GM23248 (cell line): ENCODE results near the gene LOC101059915. TPM values are rescaled to one million over a fixed set of nuclear protein-coding genes. Genes with fewer than 3 reads are reported as not detected.
"Not testable (repeated sequence)": the region's sequence is repeated elsewhere in the genome, so short reads cannot be mapped to it uniquely, and the experiment has no call there.

Source experiments
- DNase-seq: peaks from one replicate; pipeline ENCODE4 v3.0.0-alpha.2; 2015
- H2AFZ ChIP-seq: fragments of 200-600 bp; sonication (generic); 2 replicates; pipeline ENCODE4 v1.6.1; 2016; ENCODE audit warnings: antibody characterized with exemption
- H3F3A ChIP-seq: fragments of 200-600 bp; sonication (generic); 2 replicates; pipeline ENCODE4 v1.6.1; 2016; ENCODE audit warnings: mild to moderate bottlenecking, antibody characterized with exemption, mixed run types; ENCODE audit not compliant: insufficient read depth
- H3K27ac ChIP-seq: fragments of 200-600 bp; sonication (generic); 2 replicates; pipeline ENCODE4 v1.5.1; 2016; ENCODE audit warnings: mild to moderate bottlenecking
- H3K27me3 ChIP-seq: fragments of 200-600 bp; sonication (generic); replicated peaks from 2 replicates; pipeline ENCODE4 v1.6.1; 2016; ENCODE audit warnings: mild to moderate bottlenecking; ENCODE audit not compliant: insufficient read depth
- H3K36me3 ChIP-seq: fragments of 200-600 bp; sonication (generic); 2 replicates; pipeline ENCODE4 v1.6.1; 2016; ENCODE audit warnings: low read depth, mild to moderate bottlenecking
- H3K4me1 ChIP-seq: fragments of 200-600 bp; sonication (generic); 2 replicates; pipeline ENCODE4 v1.6.1; 2016; ENCODE audit warnings: mild to moderate bottlenecking; ENCODE audit not compliant: insufficient read depth
- H3K4me2 ChIP-seq: fragments of 200-600 bp; sonication (generic); one replicate; pipeline ENCODE4 v1.6.1; 2016; ENCODE audit warnings: mild to moderate bottlenecking; ENCODE audit not compliant: unreplicated experiment
- H3K4me3 ChIP-seq: fragments of 200-600 bp; sonication (generic); 2 replicates; pipeline ENCODE4 v1.5.1; 2016; ENCODE audit warnings: mild to moderate bottlenecking
- H3K79me2 ChIP-seq: fragments of 200-600 bp; sonication (generic); 2 replicates; pipeline ENCODE4 v1.6.1; 2016; ENCODE audit warnings: mild to moderate bottlenecking; ENCODE audit not compliant: insufficient read depth
- H3K9ac ChIP-seq: fragments of 200-600 bp; sonication (generic); 2 replicates; pipeline ENCODE4 v1.6.1; 2016; ENCODE audit warnings: mild to moderate bottlenecking
- H3K9me2 ChIP-seq: fragments of 200-600 bp; sonication (generic); 2 replicates; pipeline ENCODE4 v1.6.1; 2016; ENCODE audit warnings: mixed run types, mild to moderate bottlenecking, moderate library complexity; ENCODE audit not compliant: insufficient read depth
- H3K9me3 ChIP-seq: fragments of 200-600 bp; sonication (generic); one replicate; pipeline ENCODE4 v1.6.1; 2017; ENCODE audit warnings: low read depth
- H4K20me1 ChIP-seq: fragments of 200-600 bp; sonication (generic); 2 replicates; pipeline ENCODE4 v1.6.0; 2016; ENCODE audit not compliant: insufficient read depth
- WGBS, 2 experiments: methylation state at CpG; one replicate each; pipeline ENCODE4 v1.1.6; 2015 to 2017; ENCODE audit warnings: low lambda C conversion rate in 2 of 2, low coverage in 1 of 2; ENCODE audit errors: missing lambda C conversion rate in 2 of 2; 5-methylcytosine and 5-hydroxymethylcytosine counted together
- in situ Hi-C: fragments of 300-500 bp; cut with MboI; formaldehyde crosslinking; loops from 2 replicates; pipeline ENCODE4 v1.15.0; 2020
- polyA plus RNA-seq: library from polyadenylated mRNA; unstranded; fragments of >200 nt; fragmentation: Nextera tagmentation; extraction: Ambion mirVana; gene quantifications from 2 replicates; pipeline ENCODE4 v1.2.1, GENCODE V29; 2016
- small RNA-seq: library from RNA; depleted of rRNA; stranded (forward); fragments of <200 nt; gene quantifications from one replicate; pipeline ENCODE3, GENCODE V24; 2014; ENCODE audit warnings: low read depth, low replicate concordance
- total RNA-seq: library from RNA; depleted of rRNA; stranded (reverse); fragments of >200 nt; shearing (Covaris generic); gene quantifications from 2 replicates; pipeline ENCODE4 v1.2.3, GENCODE V29; 2014; rRNA removed

The LOC101059915 gene

GRCh38 chrX:71714064-71714463 lies 46.7 kb downstream of the LOC101059915 start:
- H3K27ac ChIP-seq, in situ Hi-C loops, H3K4me1 ChIP-seq, H2AFZ ChIP-seq, H3F3A ChIP-seq, H3K4me2 ChIP-seq, H4K20me1 ChIP-seq, H3K36me3 ChIP-seq, H3K27me3 ChIP-seq, H3K9ac ChIP-seq, H3K9me2 ChIP-seq, DNase-seq, H3K4me3 ChIP-seq, H3K79me2 ChIP-seq, H3K9me3 ChIP-seq: not testable (repeated sequence)
- WGBS, 2 experiments, result no CpG with 5 or more reads among the region's 14 CpGs

GRCh38 chrX:71715551-71715950 lies 48.2 kb downstream of the LOC101059915 start:
- H3K27ac ChIP-seq, H4K20me1 ChIP-seq, DNase-seq, H3K9ac ChIP-seq, H3K4me3 ChIP-seq, H3K4me1 ChIP-seq, H3K36me3 ChIP-seq, H3K27me3 ChIP-seq, H3F3A ChIP-seq, H3K4me2 ChIP-seq, H3K9me2 ChIP-seq, in situ Hi-C loops, H2AFZ ChIP-seq, H3K79me2 ChIP-seq, H3K9me3 ChIP-seq: not testable (repeated sequence)
- no CpG with 5 or more reads among the region's 8 CpGs for WGBS, 2 experiments

- H3K4me2 ChIP-seq, H3K9me2 ChIP-seq, H3K79me2 ChIP-seq, H3K9ac ChIP-seq, H3K9me3 ChIP-seq, in situ Hi-C loops, H3F3A ChIP-seq, H3K27ac ChIP-seq, H4K20me1 ChIP-seq, H3K36me3 ChIP-seq, H3K27me3 ChIP-seq, H2AFZ ChIP-seq, DNase-seq, H3K4me1 ChIP-seq, H3K4me3 ChIP-seq: not testable (repeated sequence)
- no CpG with 5 or more reads among the region's 12 CpGs for WGBS, 2 experiments
These were observed 49.0 kb downstream of the LOC101059915 start for GRCh38 chrX:71716323-71716722.

GRCh38 chrX:71718185-71718584 lies 50.8 kb downstream of the LOC101059915 start, which contains the start of gene CXorf49:
Gene CXorf49, minus strand, starts transcription at chrX:71718285. Its CDS starts 134 bp downstream, at chrX:71718151.
- in situ Hi-C loops, H3K9me3 ChIP-seq, H3K9me2 ChIP-seq, H3K36me3 ChIP-seq, H3K27ac ChIP-seq, H4K20me1 ChIP-seq, H3K4me2 ChIP-seq, H2AFZ ChIP-seq, H3F3A ChIP-seq, H3K79me2 ChIP-seq, DNase-seq, H3K9ac ChIP-seq, H3K4me1 ChIP-seq, H3K4me3 ChIP-seq, H3K27me3 ChIP-seq: not testable (repeated sequence)
- no CpG with 5 or more reads among the region's 30 CpGs for WGBS, 2 experiments

GRCh38 chrX:71719195-71719594 lies 51.8 kb downstream of the LOC101059915 start:
- H3K4me3 ChIP-seq, H4K20me1 ChIP-seq, in situ Hi-C loops, H3K4me2 ChIP-seq, H3K9ac ChIP-seq, H3K27ac ChIP-seq, H3K27me3 ChIP-seq, H3K79me2 ChIP-seq, H3K4me1 ChIP-seq, H3K9me2 ChIP-seq, DNase-seq, H2AFZ ChIP-seq, H3F3A ChIP-seq, H3K36me3 ChIP-seq, H3K9me3 ChIP-seq: not testable (repeated sequence)
- 84% methylated on average over 6 of the region's 30 CpGs; no CpG with 5 or more reads in 1 of the 2 experiments for WGBS, 2 experiments

- H3K9me3 ChIP-seq, H3K79me2 ChIP-seq, H4K20me1 ChIP-seq, DNase-seq, H3K27ac ChIP-seq, H3K4me2 ChIP-seq, in situ Hi-C loops, H3K36me3 ChIP-seq, H3K27me3 ChIP-seq, H3K9me2 ChIP-seq, H3K4me1 ChIP-seq, H3K4me3 ChIP-seq, H3K9ac ChIP-seq, H3F3A ChIP-seq, H2AFZ ChIP-seq: not testable (repeated sequence)
- no CpG with 5 or more reads among the region's 20 CpGs for WGBS, 2 experiments
These were observed 53.0 kb downstream of the LOC101059915 start for GRCh38 chrX:71720289-71720886.

Small RNAs within 50 kb of the gene (small RNA-seq; reads per million reads assigned to genes)
- gene BX276092.4, result not detected

Other genes starting within 250 kb of the LOC101059915 start
- 97.1 and 119 TPM in 2 replicates for gene OGT, start 134.4 kb upstream of the LOC101059915 start, total RNA-seq
- gene OGT, start 134.4 kb upstream of the LOC101059915 start, polyA plus RNA-seq, result 31.5 and 42.1 TPM in 2 replicates
- 2.2 and 2.5 TPM in 2 replicates for gene GCNA, start 89.1 kb upstream of the LOC101059915 start, total RNA-seq
- 0.99 and 1.5 TPM in 2 replicates for gene GCNA, start 89.1 kb upstream of the LOC101059915 start, polyA plus RNA-seq
- gene CXCR3, start 49.0 kb upstream of the LOC101059915 start, total RNA-seq, result not detected in 2 replicates
- gene CXCR3, start 49.0 kb upstream of the LOC101059915 start, polyA plus RNA-seq, result not detected in 2 replicates
- not detected in 2 replicates for gene CXorf49, start 50.7 kb downstream of the LOC101059915 start, total RNA-seq
- not detected in 2 replicates for gene CXorf49, start 50.7 kb downstream of the LOC101059915 start, polyA plus RNA-seq
- not detected in 2 replicates for gene CXorf49B, start 95.8 kb downstream of the LOC101059915 start, total RNA-seq
- gene CXorf49B, start 95.8 kb downstream of the LOC101059915 start, polyA plus RNA-seq, result not detected in 2 replicates
- 3.2 and 4.7 TPM in 2 replicates for gene NHSL2, start 243.3 kb downstream of the LOC101059915 start, total RNA-seq
- 5.3 and 6.5 TPM in 2 replicates for gene NHSL2, start 243.3 kb downstream of the LOC101059915 start, polyA plus RNA-seq